Suprapubic skin (tissue), 4 donors: ENCODE data around the gene CCDC169. TPM values are rescaled to one million over a fixed set of nuclear protein-coding genes. Genes with fewer than 3 reads are reported as not detected.

Experiments
- DNase-seq, 2 donors: peaks; one replicate each; pipeline ENCODE4 v3.0.0-alpha.2; 2019; ENCODE audit warnings: low spot score in 2 of 2
- H3K27ac ChIP-seq: fragments of 200-600 bp; sonication (generic); one replicate; pipeline ENCODE4 v1.5.1; 2019
- H3K27me3 ChIP-seq: fragments of 200-600 bp; sonication (generic); one replicate; pipeline ENCODE4 v1.5.1; 2019
- H3K36me3 ChIP-seq: fragments of 200-600 bp; sonication (generic); one replicate; pipeline ENCODE4 v1.5.1; 2019
- H3K4me1 ChIP-seq: fragments of 200-600 bp; sonication (generic); one replicate; pipeline ENCODE4 v1.5.1; 2019
- H3K4me3 ChIP-seq: fragments of 200-600 bp; sonication (generic); one replicate; pipeline ENCODE4 v1.5.1; 2019; ENCODE audit warnings: mild to moderate bottlenecking
- H3K9me3 ChIP-seq: fragments of 200-600 bp; sonication (generic); one replicate; pipeline ENCODE4 v1.5.1; 2019
- EP300 ChIP-seq: sonication (generic); formaldehyde crosslinking; IDR thresholded peaks from one replicate; pipeline ENCODE4 v1.6.1; 2017; ENCODE audit warnings: antibody characterized with exemption
- POLR2A ChIP-seq, 2 donors: fragments of 450-650 bp; IDR thresholded peaks; one replicate each; pipeline ENCODE4 v1.6.1; 2017; ENCODE audit warnings: antibody characterized with exemption in 2 of 2, mild to moderate bottlenecking in 2 of 2, moderate library complexity in 2 of 2
- POLR2AphosphoS5 ChIP-seq, 3 donors: sonication (generic); formaldehyde crosslinking; IDR thresholded peaks; one replicate each; pipeline ENCODE4 v1.6.1; 2017; ENCODE audit warnings: antibody characterized with exemption in 3 of 3
- WGBS: methylation state at CpG from one replicate; pipeline ENCODE4 v1.1.5; 2018; 5-methylcytosine and 5-hydroxymethylcytosine counted together
- total RNA-seq, 4 donors: library from RNA; depleted of rRNA; stranded (reverse); fragments of >200 nt; gene quantifications; one replicate each; pipeline ENCODE4 v1.1.0, GENCODE V29; 2016
- TF ChIP-seq, protein P1 (sequence below), 2 donors: fragments of 200-600 bp in 1 of 2; fragments of 450-650 bp in 1 of 2; sonication (generic) in 1 of 2; IDR thresholded peaks; one replicate each; pipeline ENCODE4 v1.5.1; 2016 to 2019; ENCODE audit warnings: antibody characterized with exemption in 2 of 2, mild to moderate bottlenecking in 1 of 2, moderate library complexity in 1 of 2

Gene CCDC169
- under 1 TPM in 3 of 4 donors, not detected in 1; 0.13 to 0.48 (median 0.17) TPM for total RNA-seq

DNA sequence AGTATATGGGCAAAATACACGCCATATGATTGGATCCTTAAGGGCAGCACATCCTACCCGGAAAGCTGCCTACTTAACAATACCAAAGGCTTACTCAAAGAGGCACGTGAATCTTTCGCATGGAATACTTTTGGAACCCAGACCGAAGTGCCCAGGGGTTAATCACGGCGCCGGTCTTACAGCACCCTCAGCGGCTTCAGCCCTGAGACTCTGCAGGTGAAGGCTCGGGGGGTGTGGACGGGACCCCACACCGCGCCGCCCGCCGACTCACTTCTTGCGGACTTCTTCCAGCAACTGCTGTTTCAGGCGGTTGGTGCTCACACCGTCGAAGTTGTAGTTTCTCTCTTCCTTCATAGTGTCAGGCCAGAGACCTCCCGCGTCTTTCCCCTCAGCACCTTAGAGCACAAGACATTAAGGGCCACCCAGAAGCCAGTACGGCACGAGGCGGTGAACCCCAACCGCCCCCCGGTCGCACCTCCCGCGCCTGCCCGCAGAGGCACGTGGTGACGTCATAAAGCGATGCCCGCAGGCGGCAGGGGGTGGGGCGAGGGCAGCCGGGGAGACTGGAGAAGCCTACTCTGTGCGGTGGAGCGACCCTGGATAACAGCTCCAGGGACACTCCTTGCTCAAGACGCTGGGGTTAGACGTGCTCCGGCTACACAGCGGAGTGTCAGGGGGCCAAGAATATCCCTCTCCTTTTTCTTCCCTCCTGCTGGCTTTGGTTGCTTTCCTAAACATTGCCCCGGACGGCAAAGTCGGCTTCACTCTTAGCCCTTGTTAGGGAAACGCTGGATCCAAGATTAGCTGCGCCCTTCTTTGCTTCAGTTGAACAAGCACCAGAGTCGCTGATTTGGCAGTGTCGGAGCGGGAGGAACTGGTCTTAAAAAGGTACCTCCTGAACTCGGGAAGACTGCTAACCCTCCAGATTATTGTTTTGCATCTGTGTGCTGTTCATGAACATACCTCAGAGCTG, at the start of gene CCDC169:
CCDC169 (minus strand) TSS at position 449 of the 973 bp plus-strand sequence; CDS start at position 354, 95 bp downstream.
- Histone ChIP-seq H3K27ac (peak within 1 kb of the TSS; percentile 58), H3K9me3 (no peaks in the 10 kb centered on the region), H3K27me3 (no peaks in the 10 kb centered on the region), H3K4me1 (peaks cover 31% of the 10 kb centered on the region), H3K36me3 (no peaks in the 10 kb centered on the region), H3K4me3 (peak within 1 kb of the TSS; percentile 74)
- DNase-seq, result peak; percentile 83 to 85
- no peak for TF ChIP-seq EP300
- 0% methylated on average over 31 of the region's 53 CpGs for WGBS

DNA sequence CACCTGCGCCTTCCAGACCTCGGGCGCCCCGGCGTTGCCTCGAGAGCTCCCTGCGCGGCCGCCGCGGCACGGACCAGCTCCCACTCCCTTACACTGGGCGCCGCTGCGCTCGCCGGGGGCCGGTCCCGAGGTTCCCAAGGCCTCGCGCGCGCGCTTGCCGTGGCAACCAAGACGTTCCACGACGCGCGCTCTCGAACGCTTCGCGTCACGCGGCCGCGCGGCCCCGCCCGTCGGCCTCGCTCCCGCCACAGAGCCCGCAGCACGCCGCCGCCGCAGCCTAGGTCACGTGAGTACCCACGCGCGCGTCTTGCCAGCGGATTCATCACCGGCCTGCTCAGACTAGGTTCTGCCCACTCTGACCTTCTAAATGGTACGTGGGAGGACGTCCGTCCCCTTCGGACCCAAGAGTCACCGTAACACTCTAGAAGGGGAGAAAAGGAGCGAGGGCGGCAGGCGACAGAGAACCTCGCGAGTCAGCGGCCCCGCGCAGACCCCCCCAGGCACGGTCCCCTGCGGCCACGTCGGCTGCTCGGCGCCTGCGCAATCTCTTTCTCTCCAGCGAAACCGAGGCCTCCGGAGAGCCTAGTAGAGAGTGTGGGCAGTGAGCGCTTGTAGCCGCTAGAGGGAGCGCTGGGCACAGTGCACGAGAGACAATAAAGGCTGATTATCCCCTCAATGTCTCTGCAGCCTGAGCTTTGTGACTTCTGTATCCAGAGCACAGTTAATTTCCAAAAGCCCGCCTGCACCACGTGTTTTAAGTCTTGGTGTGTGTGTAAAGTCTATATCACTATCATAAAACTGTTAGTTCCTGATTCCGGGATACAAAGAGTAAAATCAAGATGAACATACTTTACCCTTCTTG, 48.8 kb upstream of the CCDC169 start, which contains the start of gene SPART:
SPART (minus strand) TSS at position 173 of the 862 bp plus-strand sequence. CDS start 10,564 bp downstream, outside the sequence.
- Histone ChIP-seq H3K9me3 (no peaks in the 10 kb centered on the region), H3K27me3 (no peaks in the 10 kb centered on the region), H3K4me3 (peak within 1 kb of the TSS; percentile 91), H3K27ac (peak within 1 kb of the TSS; percentile 100), H3K36me3 (no peaks in the 10 kb centered on the region), H3K4me1 (peaks cover 24% of the 10 kb centered on the region)
- peak; percentile 94 to 95 for DNase-seq
- TF ChIP-seq, protein P1, sequence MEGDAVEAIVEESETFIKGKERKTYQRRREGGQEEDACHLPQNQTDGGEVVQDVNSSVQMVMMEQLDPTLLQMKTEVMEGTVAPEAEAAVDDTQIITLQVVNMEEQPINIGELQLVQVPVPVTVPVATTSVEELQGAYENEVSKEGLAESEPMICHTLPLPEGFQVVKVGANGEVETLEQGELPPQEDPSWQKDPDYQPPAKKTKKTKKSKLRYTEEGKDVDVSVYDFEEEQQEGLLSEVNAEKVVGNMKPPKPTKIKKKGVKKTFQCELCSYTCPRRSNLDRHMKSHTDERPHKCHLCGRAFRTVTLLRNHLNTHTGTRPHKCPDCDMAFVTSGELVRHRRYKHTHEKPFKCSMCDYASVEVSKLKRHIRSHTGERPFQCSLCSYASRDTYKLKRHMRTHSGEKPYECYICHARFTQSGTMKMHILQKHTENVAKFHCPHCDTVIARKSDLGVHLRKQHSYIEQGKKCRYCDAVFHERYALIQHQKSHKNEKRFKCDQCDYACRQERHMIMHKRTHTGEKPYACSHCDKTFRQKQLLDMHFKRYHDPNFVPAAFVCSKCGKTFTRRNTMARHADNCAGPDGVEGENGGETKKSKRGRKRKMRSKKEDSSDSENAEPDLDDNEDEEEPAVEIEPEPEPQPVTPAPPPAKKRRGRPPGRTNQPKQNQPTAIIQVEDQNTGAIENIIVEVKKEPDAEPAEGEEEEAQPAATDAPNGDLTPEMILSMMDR (IDR thresholded peaks at IDR 0.05), result peak; percentile 88 to 97
- TF ChIP-seq POLR2AphosphoS5 (IDR thresholded peaks at IDR 0.05) (peak in 1 of 3 donors; percentile 64), POLR2A (IDR thresholded peaks at IDR 0.05) (peak in 1 of 2 donors; percentile 77), EP300 (no peak)
- WGBS, result under 1% methylated on average over 41 of the region's 86 CpGs

DNA sequence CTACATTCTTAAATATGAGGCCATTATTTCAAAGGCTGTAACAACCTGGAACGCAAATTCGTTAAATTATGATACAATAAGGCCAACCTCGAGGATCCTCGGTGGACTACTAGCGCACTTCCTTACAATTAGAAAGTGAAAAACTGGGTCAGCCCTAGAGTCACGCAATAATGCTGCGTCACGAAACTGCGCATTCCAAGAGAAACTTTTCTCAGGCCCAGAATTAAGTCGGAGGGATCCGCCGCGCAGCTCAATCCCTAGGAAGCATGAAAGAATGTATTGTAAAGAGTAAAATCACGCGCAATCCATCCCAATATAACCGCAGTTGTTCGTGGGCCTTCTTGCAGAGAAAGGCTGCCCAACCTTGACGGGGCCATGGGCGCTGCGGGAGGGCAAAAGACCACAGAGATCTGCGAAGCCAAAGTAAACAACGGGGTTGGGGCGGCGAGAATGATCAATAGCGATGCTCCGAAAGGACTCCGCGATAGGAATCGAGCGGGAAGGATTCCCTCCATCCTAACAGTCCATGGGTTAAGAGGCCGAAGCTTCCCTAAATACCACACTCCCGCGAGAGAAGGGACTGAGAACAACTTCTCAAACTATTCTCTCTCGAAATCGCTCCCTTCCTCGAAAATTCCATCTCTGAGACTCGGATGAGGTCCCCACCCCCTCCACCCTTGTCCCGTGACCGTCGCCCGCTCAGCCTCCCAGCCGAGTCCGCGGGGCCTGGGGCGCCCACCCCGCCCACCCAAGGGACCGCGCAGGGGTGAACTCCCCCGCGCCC, 48.0 kb upstream of the CCDC169 start:
- under 1% methylated on average over 48 of the region's 50 CpGs for WGBS
- Histone ChIP-seq H3K27me3 (no peaks in the 10 kb centered on the region), H3K4me3 (peak overlapping the region; percentile 91), H3K36me3 (no peaks in the 10 kb centered on the region), H3K9me3 (no peaks in the 10 kb centered on the region), H3K27ac (peak overlapping the region; percentile 100), H3K4me1 (peaks cover 27% of the 10 kb centered on the region)
- TF ChIP-seq, protein P1 (IDR thresholded peaks at IDR 0.05), result no peak
- TF ChIP-seq POLR2AphosphoS5 (IDR thresholded peaks at IDR 0.05), result peak in 2 of 3 donors; percentile 61 to 78
- peak in 1 of 2 donors; percentile 91 for TF ChIP-seq POLR2A (IDR thresholded peaks at IDR 0.05)
- DNase-seq, result peak; percentile 88 to 89

DNA sequence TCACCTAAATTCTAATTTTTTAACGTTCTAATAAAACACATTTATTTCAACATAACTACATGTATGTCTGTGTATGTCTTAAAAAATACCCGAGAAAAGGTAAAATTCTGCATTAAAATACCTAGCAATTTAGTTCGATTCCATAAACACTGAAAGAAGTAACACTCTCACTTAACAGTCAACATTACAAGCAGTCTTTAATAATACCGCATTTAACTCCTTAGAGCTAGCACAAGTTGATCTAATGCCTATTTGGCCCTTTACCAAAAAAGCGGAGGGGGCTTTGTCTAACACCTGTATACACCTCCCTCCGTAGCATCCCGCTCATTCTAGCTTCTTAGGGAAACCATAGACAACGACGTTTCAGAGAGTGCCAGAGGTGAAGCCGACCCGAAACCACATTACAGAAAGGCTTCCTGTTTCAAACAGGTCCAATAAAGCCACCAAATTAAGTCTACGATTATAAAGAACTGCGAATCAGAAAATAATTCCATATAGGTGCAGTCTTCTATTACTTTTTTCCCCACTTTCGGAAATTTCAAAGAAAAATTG, 47.3 kb upstream of the CCDC169 start:
- no peaks in the 10 kb centered on the region for H3K36me3 ChIP-seq
- WGBS, result 9% methylated on average over 14 of the region's 14 CpGs
- H3K27me3 ChIP-seq, result no peaks in the 10 kb centered on the region
- peak overlapping the region; percentile 91 for H3K4me3 ChIP-seq
- H3K4me1 ChIP-seq, result peaks cover 27% of the 10 kb centered on the region
- H3K9me3 ChIP-seq, result no peaks in the 10 kb centered on the region
- TF ChIP-seq EP300 (no peak), POLR2AphosphoS5 (IDR thresholded peaks at IDR 0.05) (no peak)
- peak overlapping the region; percentile 100 for H3K27ac ChIP-seq
- no peak for DNase-seq

DNA sequence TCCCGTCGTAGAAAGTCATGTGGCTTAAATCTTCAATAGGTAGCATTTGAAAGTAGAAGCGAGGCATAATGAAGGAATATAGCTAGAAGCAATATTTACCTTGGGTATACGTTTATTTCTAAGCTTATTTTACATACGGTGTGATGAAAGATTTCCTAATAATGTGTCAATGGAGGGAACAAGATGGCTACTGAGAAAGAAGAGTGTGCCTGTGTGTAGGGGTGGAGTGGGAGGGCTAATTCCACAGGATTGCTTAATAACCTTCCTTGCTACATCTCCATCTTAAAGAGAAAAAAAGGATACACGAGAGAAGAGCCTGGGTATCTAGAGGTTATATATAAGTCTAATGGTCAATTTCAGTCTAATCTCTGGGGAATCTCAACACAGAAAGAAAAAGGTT, 46.6 kb upstream of the CCDC169 start:
- TF ChIP-seq POLR2A (IDR thresholded peaks at IDR 0.05) (no peak), POLR2AphosphoS5 (IDR thresholded peaks at IDR 0.05) (no peak), EP300 (no peak)
- TF ChIP-seq, protein P1 (IDR thresholded peaks at IDR 0.05), result no peak
- Histone ChIP-seq H3K4me3 (peak overlapping the region; percentile 91), H3K4me1 (peaks cover 27% of the 10 kb centered on the region), H3K9me3 (no peaks in the 10 kb centered on the region), H3K27ac (peak overlapping the region; percentile 100), H3K27me3 (no peaks in the 10 kb centered on the region), H3K36me3 (no peaks in the 10 kb centered on the region)
- DNase-seq, result no peak
- WGBS, result 65% methylated on average over 6 of the region's 6 CpGs
